ENCODE results near the gene ZNF574.

The ZNF574 gene

GRCh38 chr19:42102877-42103276, 26.9 kb downstream of the ZNF574 start:
- no peak for DNase-seq

GRCh38 chr19:42105368-42105767, 29.4 kb downstream of the ZNF574 start:
- peak in 1 of 2 donors; percentile 50 for DNase-seq

GRCh38 chr19:42108527-42109389, 32.8 kb downstream of the ZNF574 start:
- peak; percentile 76 to 97 for DNase-seq

- peak; percentile 26 to 55 for DNase-seq
These were observed 33.9 kb downstream of the ZNF574 start for GRCh38 chr19:42109896-42110295.

- DNase-seq, result no peak
These were observed 34.7 kb downstream of the ZNF574 start for GRCh38 chr19:42110658-42111057.

- DNase-seq, result no peak
These were observed 35.4 kb downstream of the ZNF574 start for GRCh38 chr19:42111384-42111783.

GRCh38 chr19:42111811-42112210, 35.8 kb downstream of the ZNF574 start:
- no peak for DNase-seq

- DNase-seq, result no peak
These were observed 37.8 kb downstream of the ZNF574 start for GRCh38 chr19:42113641-42114348.

GRCh38 chr19:42114412-42114811, 38.4 kb downstream of the ZNF574 start:
- no peak for DNase-seq

- peak in 1 of 2 donors; percentile 48 for DNase-seq
These were observed 39.3 kb downstream of the ZNF574 start for GRCh38 chr19:42115219-42115618.

- DNase-seq, result no peak
These were observed 39.7 kb downstream of the ZNF574 start for GRCh38 chr19:42115705-42116104.

GRCh38 chr19:42116308-42117075, 40.5 kb downstream of the ZNF574 start:
- no peak for DNase-seq

- no peak for DNase-seq
These were observed 41.1 kb downstream of the ZNF574 start for GRCh38 chr19:42117076-42117475.

- DNase-seq, result no peak
These were observed 44.5 kb downstream of the ZNF574 start for GRCh38 chr19:42120276-42120980.

- DNase-seq, result peak; percentile 25 to 41
These were observed 45.2 kb downstream of the ZNF574 start for GRCh38 chr19:42121036-42121621.

- peak; percentile 96 to 97 for DNase-seq
These were observed 45.7 kb downstream of the ZNF574 start for GRCh38 chr19:42121656-42122069.

- no peak for DNase-seq
These were observed 47.0 kb downstream of the ZNF574 start for GRCh38 chr19:42122691-42123607.

GRCh38 chr19:42123765-42124164, 47.8 kb downstream of the ZNF574 start:
- DNase-seq, result no peak

- no peak for DNase-seq
These were observed 48.5 kb downstream of the ZNF574 start for GRCh38 chr19:42124386-42124901.

GRCh38 chr19:42125536-42125935, 49.6 kb downstream of the ZNF574 start:
- no peak for DNase-seq

GRCh38 chr19:42126574-42126973, 50.6 kb downstream of the ZNF574 start:
- no peak for DNase-seq

Measured in inflammatory macrophage treated with lipopolysaccharide for 1 hour (primary cell).